ENCODE measurements around the gene RNLS. TPM values are rescaled to one million over a fixed set of nuclear protein-coding genes. Genes with fewer than 3 reads are reported as not detected.

The RNLS gene
- total and polyA plus RNA-seq, 2 of the 4 experiments (the other 2 are of a cell fraction): 4.5 to 7.0 TPM

DNA sequence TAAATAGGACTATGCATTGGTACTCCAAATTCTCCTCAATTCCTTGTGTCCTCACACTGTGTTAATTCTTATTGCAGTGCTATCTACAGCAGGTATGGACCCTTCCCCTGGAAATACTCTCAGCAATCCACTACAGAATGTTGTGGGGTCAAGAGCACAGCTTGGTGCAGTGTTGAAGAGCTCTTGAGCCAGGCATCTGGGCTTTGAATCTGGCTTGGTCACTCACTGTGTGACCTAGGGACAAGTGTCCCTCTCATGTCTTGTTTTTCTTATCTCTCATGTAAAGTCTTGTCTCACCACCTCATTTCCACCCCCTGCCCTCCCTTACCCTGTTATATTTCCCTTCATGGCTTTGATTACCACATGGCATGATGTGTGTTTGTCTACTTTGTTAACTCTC lies 159.4 kb downstream of the RNLS start:
- DNase-seq (no peak), ATAC-seq (ENCODE audit: low read depth) (no peak)
- Histone ChIP-seq H3K18ac (ENCODE audit: low read depth, low read length) (no peak overlapping the region), H3K4ac (ENCODE audit: low read depth, low read length) (no peak overlapping the region), H4K5ac (ENCODE audit: low read depth, low read length) (no peak overlapping the region), H4K91ac (ENCODE audit: insufficient read depth, low read depth, low read length) (no peak overlapping the region), H2BK15ac (ENCODE audit: low read depth, low read length) (no peak overlapping the region), H2BK5ac (ENCODE audit: low read depth, low read length, poor library complexity, severe bottlenecking) (no peak overlapping the region), H2BK120ac (ENCODE audit: low read depth, low read length) (no peak overlapping the region), H3K27me3 (ENCODE audit: control insufficient read depth, insufficient read depth, low read length) (peaks cover 14% of the 10 kb centered on the region), H3K4me3 (ENCODE audit: insufficient read depth, low read depth, low read length) (no peak overlapping the region), H3K9me1 (ENCODE audit: insufficient read depth, low read length) (no peaks in the 10 kb centered on the region), H3K9ac (ENCODE audit: low read depth, low read length) (no peak overlapping the region), H4K20me1 (ENCODE audit: insufficient read depth, low read length) (no peaks in the 10 kb centered on the region), H3K79me1 (ENCODE audit: low read depth in 1 of 2, low read length in 2 of 2) (no peaks in the 10 kb centered on the region), H2BK20ac (ENCODE audit: low read depth, low read length) (no peak overlapping the region), H3K4me1 (ENCODE audit: control insufficient read depth, insufficient read depth, low read length) (no peaks in the 10 kb centered on the region), H3K36me3 (ENCODE audit: control insufficient read depth, insufficient read depth, low read length) (no peaks in the 10 kb centered on the region), H2AFZ (replicated peaks; ENCODE audit: low read length, poor library complexity) (no peak overlapping the region), H3K9me3 (ENCODE audit: control insufficient read depth, insufficient read depth, low read length) (no peaks in the 10 kb centered on the region), H3K4me2 (ENCODE audit: low read depth, low read length) (no peak overlapping the region), H2AK5ac (ENCODE audit: low read depth, low read length) (no peak overlapping the region), H3K56ac (ENCODE audit: extremely low read depth, insufficient read depth, low read length) (no peak overlapping the region), H3K27ac (ENCODE audit: insufficient read depth, low read length) (no peak overlapping the region), H3K23ac (ENCODE audit: low read depth, low read length) (no peak overlapping the region), H4K8ac (ENCODE audit: low read depth in 2 of 2, low read length in 2 of 2) (no peak overlapping the region), H2AK9ac (replicated peaks; ENCODE audit: low read depth, low read length, poor library complexity) (no peak overlapping the region), H3K14ac (replicated peaks; ENCODE audit: low read depth, low read length) (no peak overlapping the region)
- TF ChIP-seq MXI1 (IDR thresholded peaks at IDR 0.05; ENCODE audit: borderline replicate concordance, low read depth, low read length) (no peak), MAFK (IDR thresholded peaks at IDR 0.05; ENCODE audit: low read depth, low read length) (no peak), USF2 (IDR thresholded peaks at IDR 0.05; ENCODE audit: low read depth, low read length) (no peak), RAD21 (IDR thresholded peaks at IDR 0.05; ENCODE audit: low read length) (no peak), BHLHE40 (IDR thresholded peaks at IDR 0.05; ENCODE audit: low read depth, low read length) (no peak), POLR2A (IDR thresholded peaks at IDR 0.05; ENCODE audit: low read depth, low read length) (no peak), RFX5 (IDR thresholded peaks at IDR 0.05; ENCODE audit: low read depth, low read length) (no peak), RCOR1 (IDR thresholded peaks at IDR 0.05; ENCODE audit: insufficient replicate concordance, low read length) (no peak), ELK1 (IDR thresholded peaks at IDR 0.05; ENCODE audit: borderline replicate concordance, low read depth, low read length) (no peak), SMC3 (IDR thresholded peaks at IDR 0.05; ENCODE audit: low read depth, low read length) (no peak), MAZ (IDR thresholded peaks at IDR 0.05; ENCODE audit: borderline replicate concordance, low read depth, low read length) (no peak), CEBPB (IDR thresholded peaks at IDR 0.05; ENCODE audit: low read depth, low read length) (no peak), FOS (IDR thresholded peaks at IDR 0.05; ENCODE audit: low read depth, low read length) (no peak)
- dilution Hi-C loops (cut with HindIII; ENCODE audit: low sequenced_read_pairs, unreplicated experiment): no loop called here
- no TSS peak for BruUV-seq (replicated peaks)
- intact Hi-C loops (cut with micrococcal nuclease): no loop called here
- in situ Hi-C loops (cut with MboI; ENCODE audit: low sequenced_read_pairs): no loop called here
- ChIA-PET POLR2A (ENCODE audit: unreplicated experiment) (no interaction called here), CTCF (no interaction called here)

All from IMR-90 (cell line).